Lung (tissue), 12 donors: Measurements from ENCODE around the gene DAPP1. TPM values are rescaled to one million over a fixed set of nuclear protein-coding genes. Genes with fewer than 3 reads are reported as not detected.
"Not testable (repeated sequence)": the region's sequence is repeated elsewhere in the genome, so short reads cannot be mapped to it uniquely, and the experiment has no call there.

ENCODE experiments used
- ATAC-seq: fragments of 200-7000 bp; cut with Tn5 transposase; one replicate; pipeline ENCODE4 v1.9.1; 2020; ENCODE audit warnings: moderate number of reproducible peaks; ENCODE audit not compliant: insufficient read depth, low FRiP score
- DNase-seq, 3 donors: peaks; one replicate each; pipeline ENCODE4 v3.0.0-alpha.2; 2013 to 2017
- H3K27ac ChIP-seq, 2 donors: one replicate each; pipeline ENCODE4 v1.5.1; 2013; ENCODE audit warnings: mild to moderate bottlenecking in 2 of 2, moderate library complexity in 2 of 2, control low read depth in 1 of 2, inconsistent platforms in 1 of 2, low read depth in 1 of 2, low read length in 1 of 2
- H3K27me3 ChIP-seq, 3 donors: one replicate each; pipeline ENCODE4 v1.5.1; 2013; ENCODE audit warnings: low read length in 2 of 3; ENCODE audit not compliant: control insufficient read depth in 3 of 3, insufficient read depth in 3 of 3
- H3K36me3 ChIP-seq, 4 donors: one replicate each; pipeline ENCODE4 v1.5.1; 2013; ENCODE audit warnings: low read length in 4 of 4, mild to moderate bottlenecking in 1 of 4, moderate library complexity in 1 of 4; ENCODE audit not compliant: control insufficient read depth in 4 of 4, insufficient read depth in 4 of 4
- H3K4me1 ChIP-seq, 5 donors: one replicate each; pipeline ENCODE4 v1.5.1; 2013; ENCODE audit warnings: low read length in 5 of 5, mild to moderate bottlenecking in 2 of 5, moderate library complexity in 1 of 5; ENCODE audit not compliant: control insufficient read depth in 5 of 5, insufficient read depth in 5 of 5
- H3K4me3 ChIP-seq: one replicate; pipeline ENCODE4 v1.5.1; 2013; ENCODE audit warnings: mild to moderate bottlenecking, control low read depth, moderate library complexity
- H3K9ac ChIP-seq, 2 donors: one replicate each; pipeline ENCODE4 v1.5.1; 2013; ENCODE audit warnings: low read length in 2 of 2, control low read depth in 1 of 2; ENCODE audit not compliant: insufficient read depth in 1 of 2
- H3K9me3 ChIP-seq, 4 donors: one replicate each; pipeline ENCODE4 v1.5.1; 2013; ENCODE audit warnings: low read length in 3 of 4, mild to moderate bottlenecking in 1 of 4, moderate library complexity in 1 of 4; ENCODE audit not compliant: control insufficient read depth in 4 of 4, insufficient read depth in 3 of 4
- WGBS, 2 donors: extraction: QIAGEN DNeasy Blood & Tissue Kit; methylation state at CpG; one replicate each; pipeline ENCODE4 v1.1.7; 2013; 5-methylcytosine and 5-hydroxymethylcytosine counted together
- polyA plus RNA-seq, 2 donors: library from polyadenylated mRNA; stranded (reverse); fragments of 200-250 nt; gene quantifications; one replicate each; pipeline ENCODE4 v1.2.1, GENCODE V29; 2013
- total RNA-seq, 2 donors: library from RNA; depleted of rRNA in 1 of 2; stranded (reverse); fragments of >200 nt in 1 of 2; gene quantifications; one replicate each; pipeline ENCODE4 v1.2.1, GENCODE V29; 2014 to 2021
- TF ChIP-seq, protein P1 (sequence below): IDR thresholded peaks from 2 replicates; pipeline ENCODE4 v1.5.1; 2012; ENCODE audit warnings: mild to moderate bottlenecking; ENCODE audit errors: control extremely low read depth, extremely low read depth
- donor health status: control.
- donor health status: control.
- donor health status: Bipolar disorder and iron deficiency.
- donor health status: healthy.
- donor health status: DM: yes; HTN: yes; CAD: no.

The DAPP1 gene
- total and polyA plus RNA-seq, 4 donors, result 2.6 to 24.6 (median 11.7) TPM

DNA sequence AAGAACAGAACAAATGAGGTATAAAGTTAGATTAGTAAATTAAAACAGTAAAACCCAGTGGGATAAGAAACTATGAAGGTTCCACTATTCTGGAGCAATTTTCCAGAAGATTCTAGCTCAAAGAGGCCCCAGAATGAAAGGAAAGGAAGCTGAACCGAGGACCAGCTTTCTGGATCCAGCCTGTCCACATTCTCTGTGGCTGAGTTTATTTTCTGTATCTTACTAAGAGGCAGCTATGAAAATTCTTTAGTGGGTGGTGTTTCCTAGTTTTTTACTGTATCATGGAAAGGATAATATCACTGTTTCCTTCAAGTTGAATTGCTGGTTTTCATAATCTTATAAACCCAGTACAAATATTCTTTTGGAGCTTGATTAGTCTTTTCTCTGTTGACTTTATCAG lies 11.8 kb downstream of the DAPP1 start:
- peak in 1 of 3 donors; percentile 25 for DNase-seq
- H3K27ac ChIP-seq, result no peak overlapping the region
- H3K9ac ChIP-seq, result no peak overlapping the region
- peaks cover 0 to 11% (median 4%) of the 10 kb centered on the region in 5 donors for H3K4me1 ChIP-seq
- no peaks in the 10 kb centered on the region for H3K9me3 ChIP-seq
- H3K27me3 ChIP-seq, result no peaks in the 10 kb centered on the region
- TF ChIP-seq, protein P1, sequence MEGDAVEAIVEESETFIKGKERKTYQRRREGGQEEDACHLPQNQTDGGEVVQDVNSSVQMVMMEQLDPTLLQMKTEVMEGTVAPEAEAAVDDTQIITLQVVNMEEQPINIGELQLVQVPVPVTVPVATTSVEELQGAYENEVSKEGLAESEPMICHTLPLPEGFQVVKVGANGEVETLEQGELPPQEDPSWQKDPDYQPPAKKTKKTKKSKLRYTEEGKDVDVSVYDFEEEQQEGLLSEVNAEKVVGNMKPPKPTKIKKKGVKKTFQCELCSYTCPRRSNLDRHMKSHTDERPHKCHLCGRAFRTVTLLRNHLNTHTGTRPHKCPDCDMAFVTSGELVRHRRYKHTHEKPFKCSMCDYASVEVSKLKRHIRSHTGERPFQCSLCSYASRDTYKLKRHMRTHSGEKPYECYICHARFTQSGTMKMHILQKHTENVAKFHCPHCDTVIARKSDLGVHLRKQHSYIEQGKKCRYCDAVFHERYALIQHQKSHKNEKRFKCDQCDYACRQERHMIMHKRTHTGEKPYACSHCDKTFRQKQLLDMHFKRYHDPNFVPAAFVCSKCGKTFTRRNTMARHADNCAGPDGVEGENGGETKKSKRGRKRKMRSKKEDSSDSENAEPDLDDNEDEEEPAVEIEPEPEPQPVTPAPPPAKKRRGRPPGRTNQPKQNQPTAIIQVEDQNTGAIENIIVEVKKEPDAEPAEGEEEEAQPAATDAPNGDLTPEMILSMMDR, result no peak
- H3K36me3 ChIP-seq, result no peaks in the 10 kb centered on the region
- WGBS, 2 donors, result 52 to 80% methylated on average over 1 of the region's 1 CpG
- no peak overlapping the region for H3K4me3 ChIP-seq
- no peak for ATAC-seq

DNA sequence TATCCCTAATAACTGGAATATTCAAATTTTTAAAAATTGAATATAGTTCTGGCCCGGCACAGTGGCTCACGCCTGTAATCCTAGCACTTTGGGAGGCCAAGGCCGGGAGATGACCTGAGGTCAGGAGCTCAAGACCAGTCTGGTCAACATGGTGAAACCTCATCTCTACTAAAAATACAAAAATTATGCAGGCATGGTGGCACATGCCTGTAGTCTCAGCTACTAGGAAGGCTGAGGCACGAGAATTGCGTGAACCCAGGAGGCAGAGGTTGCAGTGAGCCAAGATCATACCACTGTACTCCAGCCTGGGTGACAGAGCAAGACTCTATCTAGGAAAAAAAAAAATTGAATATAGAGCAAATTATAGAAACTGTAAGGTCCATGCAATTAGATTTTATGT lies 13.4 kb downstream of the DAPP1 start:
- not testable (repeated sequence) for H3K36me3 ChIP-seq, H3K27ac ChIP-seq, H3K9ac ChIP-seq, H3K9me3 ChIP-seq, ATAC-seq, H3K4me3 ChIP-seq, DNase-seq, H3K27me3 ChIP-seq
- H3K4me1 ChIP-seq, result peaks cover 0 to 20% (median 4%) of the 10 kb centered on the region in 5 donors
- 90 to 96% methylated on average over 5 of the region's 5 CpGs for WGBS, 2 donors

DNA sequence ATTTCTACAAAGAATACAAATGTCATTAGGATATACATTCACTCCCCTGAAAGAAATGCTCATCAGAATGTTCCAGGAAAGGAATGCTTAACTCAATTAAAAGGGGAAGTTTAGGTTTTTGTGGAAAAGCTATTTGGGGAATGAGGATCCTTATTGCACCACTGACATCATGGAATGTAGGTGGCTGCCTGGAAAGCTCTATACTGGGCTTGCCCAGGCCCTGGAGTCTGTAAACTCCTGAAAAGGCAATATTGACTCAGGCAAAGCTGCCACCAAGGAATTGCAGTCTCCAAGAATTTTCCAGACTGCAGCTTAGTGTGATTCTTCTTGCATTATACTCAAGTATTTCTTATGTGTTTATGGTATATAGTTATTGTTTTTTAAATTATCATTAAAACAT lies 15.7 kb downstream of the DAPP1 start:
- Histone ChIP-seq H3K27me3 (no peaks in the 10 kb centered on the region), H3K9ac (no peak overlapping the region), H3K36me3 (no peaks in the 10 kb centered on the region), H3K4me1 (peaks cover 0 to 20% (median 4%) of the 10 kb centered on the region in 5 donors), H3K27ac (no peak overlapping the region), H3K9me3 (no peaks in the 10 kb centered on the region), H3K4me3 (no peak overlapping the region)
- ATAC-seq (no peak), DNase-seq (peak in 2 of 3 donors; percentile 69 to 84)
- TF ChIP-seq, protein P1, result no peak

DNA sequence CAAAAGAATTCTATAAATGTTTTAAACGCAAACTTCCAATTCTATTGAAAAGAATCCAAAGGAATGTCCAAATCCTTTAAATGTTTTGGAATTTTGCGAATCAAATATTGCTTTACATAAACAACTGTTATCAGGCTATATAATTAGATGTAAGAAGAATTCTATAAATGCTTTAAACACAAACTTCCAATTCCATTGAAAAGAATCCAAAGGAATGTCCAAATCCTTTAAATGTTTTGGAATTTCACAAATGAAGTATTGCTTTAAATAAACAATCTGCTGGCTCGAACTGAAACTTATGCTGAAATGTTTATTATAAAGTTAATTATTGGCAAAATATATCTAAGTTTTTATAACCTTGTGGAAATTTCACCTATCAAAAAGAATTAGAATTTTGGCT lies 16.1 kb downstream of the DAPP1 start:
- Histone ChIP-seq H3K27ac (no peak overlapping the region), H3K36me3 (no peaks in the 10 kb centered on the region), H3K9ac (no peak overlapping the region), H3K4me3 (no peak overlapping the region), H3K27me3 (no peaks in the 10 kb centered on the region), H3K9me3 (no peaks in the 10 kb centered on the region), H3K4me1 (peaks cover 0 to 20% (median 4%) of the 10 kb centered on the region in 5 donors)
- no peak for ATAC-seq
- peak in 2 of 3 donors; percentile 93 to 94 for DNase-seq
- 41 to 81% methylated on average over 3 of the region's 3 CpGs for WGBS, 2 donors
- TF ChIP-seq, protein P1, result no peak
